Measurements from ENCODE around the gene NRXN2.

NRXN2 gene

GRCh38 chr11:64607381-64607985, 115.5 kb downstream of the NRXN2 start:
- no peak for TF ChIP-seq CTCF (conservative IDR thresholded peaks at IDR 0.05)
- no peak for TF ChIP-seq ZFX (IDR thresholded peaks at IDR 0.05)

GRCh38 chr11:64606796-64607380, 116.1 kb downstream of the NRXN2 start:
- no peak for TF ChIP-seq CTCF (conservative IDR thresholded peaks at IDR 0.05)
- TF ChIP-seq ZFX (IDR thresholded peaks at IDR 0.05) = no peak
- no peak overlapping the region for H3K27ac ChIP-seq

More at GRCh38 chr11:64607381-64607985, 115.5 kb downstream of the NRXN2 start:
- no peak overlapping the region for H3K27ac ChIP-seq

- TF ChIP-seq ZFX (IDR thresholded peaks at IDR 0.05) (no peak), CTCF (conservative IDR thresholded peaks at IDR 0.05) (no peak)
- no peak overlapping the region for H3K27ac ChIP-seq
These were observed 117.1 kb downstream of the NRXN2 start for GRCh38 chr11:64605656-64606585.

GRCh38 chr11:64605244-64605560, 117.8 kb downstream of the NRXN2 start:
- no peak overlapping the region for H3K27ac ChIP-seq
- TF ChIP-seq ZFX (IDR thresholded peaks at IDR 0.05) (no peak), CTCF (conservative IDR thresholded peaks at IDR 0.05) (no peak)

DNA sequence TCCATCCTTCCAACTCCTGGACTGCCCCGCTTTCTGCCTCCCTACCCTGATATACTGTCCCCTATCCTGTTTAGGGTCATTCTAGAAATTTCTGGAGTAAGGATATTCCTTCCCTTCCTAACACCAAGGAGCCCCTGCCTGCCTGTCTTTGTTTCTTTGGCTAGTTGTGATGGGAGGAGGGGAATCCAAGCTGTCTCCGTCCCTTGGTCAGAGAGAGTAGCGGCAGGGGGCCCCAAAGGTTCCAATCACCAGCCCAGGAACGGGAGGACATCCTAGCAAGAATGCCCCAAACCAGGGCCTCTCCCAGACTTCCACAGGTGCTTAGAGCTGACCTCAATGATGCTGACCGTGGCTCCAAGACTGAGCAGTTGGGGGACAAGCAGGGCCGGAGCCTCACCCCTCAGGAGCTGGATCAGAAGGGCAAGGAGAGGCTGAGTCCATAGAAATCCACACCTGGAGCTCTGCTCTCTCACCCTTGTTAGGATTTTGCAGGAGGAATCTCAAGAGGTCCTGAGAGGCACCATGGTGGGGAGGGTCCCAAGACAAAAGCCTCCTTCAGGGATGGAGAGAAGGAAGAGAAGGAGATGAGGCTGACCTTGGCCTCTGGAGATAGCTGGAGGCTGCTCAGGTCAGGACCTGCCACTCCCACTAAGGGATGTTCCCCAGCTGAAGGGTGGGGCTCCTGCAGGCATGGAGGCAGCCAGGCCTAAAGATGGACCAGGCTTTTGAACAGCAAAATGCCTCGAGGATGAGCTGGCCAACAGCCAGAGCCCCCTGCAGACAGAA, 118.3 kb downstream of the NRXN2 start:
- no peak overlapping the region for H3K27ac ChIP-seq
- TF ChIP-seq CTCF (conservative IDR thresholded peaks at IDR 0.05) (no peak), ZFX (IDR thresholded peaks at IDR 0.05) (no peak)

DNA sequence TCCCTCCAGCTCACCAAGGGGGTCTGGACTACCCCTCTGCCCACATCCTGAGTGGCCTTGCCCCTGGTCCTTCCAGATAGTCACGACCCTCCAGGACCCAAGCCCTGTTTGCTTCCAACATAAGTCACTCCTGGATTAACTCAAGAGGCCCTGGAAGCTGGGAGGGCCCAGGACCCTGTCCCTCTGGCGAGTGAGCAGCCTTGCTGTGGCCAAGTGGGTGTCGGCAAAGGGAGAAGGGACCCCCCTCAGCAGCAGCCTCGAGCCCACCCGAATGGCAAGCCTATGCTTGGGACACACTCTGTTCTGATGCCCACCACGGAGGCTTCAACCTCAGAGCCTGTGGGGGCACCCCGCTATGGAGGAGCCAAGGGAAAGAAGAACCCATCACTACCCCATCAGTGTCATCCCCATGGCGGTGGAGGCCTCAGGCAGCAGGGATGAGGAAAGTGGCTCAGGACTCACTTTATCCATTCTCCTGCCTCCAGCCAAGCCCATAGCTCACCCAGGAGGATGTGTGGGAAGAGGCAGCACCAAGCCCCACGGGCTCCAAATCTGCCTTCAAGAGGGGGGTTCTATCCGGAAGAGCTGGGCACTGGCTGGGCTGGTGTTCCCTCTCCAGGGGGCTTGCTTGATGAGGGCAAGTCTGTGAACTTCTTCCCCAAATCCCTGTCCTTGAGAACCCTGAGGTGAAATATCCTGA, 119.4 kb downstream of the NRXN2 start:
- TF ChIP-seq CTCF (conservative IDR thresholded peaks at IDR 0.05) (no peak), ZFX (IDR thresholded peaks at IDR 0.05) (no peak)
- no peak overlapping the region for H3K27ac ChIP-seq

All from C4-2B (cell line).